Frontal cortex (tissue), 4 donors: ENCODE data around the gene SRD5A1. TPM values are rescaled to one million over a fixed set of nuclear protein-coding genes. Genes with fewer than 3 reads are reported as not detected.
A peak's percentile ranks its signal among the peaks of the same experiment; 100 is the strongest.

Experiments used
- DNase-seq, 2 donors: peaks; one replicate each; pipeline ENCODE4 v3.0.0; 2012; ENCODE audit warnings: low spot score in 2 of 2
- FAIRE-seq: peaks from 2 replicates; lab custom pipeline; 2012; peaks lifted over from hg19 to GRCh38; lab: Jason Lieb, UNC
- total RNA-seq: library from RNA; depleted of rRNA; stranded (reverse); fragments of >200 nt; gene quantifications from one replicate; pipeline ENCODE4 v1.2.3, GENCODE V29; 2014
- donor health status: control.
- donor health status: control.
- donor health status: control.

The SRD5A1 gene
- total RNA-seq, 1 donor from 2014 or later, result 44.0 TPM

GRCh38 chr5:6603643-6604042 lies 29.6 kb upstream of the SRD5A1 start:
- DNase-seq (no peak), FAIRE-seq (no peak)

GRCh38 chr5:6604341-6604740 lies 28.9 kb upstream of the SRD5A1 start:
- FAIRE-seq (no peak), DNase-seq (no peak)

GRCh38 chr5:6604946-6605345 lies 28.3 kb upstream of the SRD5A1 start:
- DNase-seq, result no peak
- no peak for FAIRE-seq

- no peak for DNase-seq
- no peak for FAIRE-seq
Observed at GRCh38 chr5:6606884-6607558, 26.2 kb upstream of the SRD5A1 start.

- FAIRE-seq, result no peak
- DNase-seq, result no peak
Observed at GRCh38 chr5:6607559-6607936, 25.7 kb upstream of the SRD5A1 start.

- FAIRE-seq (no peak), DNase-seq (no peak)
Observed at GRCh38 chr5:6608016-6608415, 25.2 kb upstream of the SRD5A1 start.

- FAIRE-seq (no peak), DNase-seq (no peak)
Observed at GRCh38 chr5:6611334-6612256, 21.6 kb upstream of the SRD5A1 start.

- no peak for FAIRE-seq
Observed at GRCh38 chr5:6615034-6615815, 18.0 kb upstream of the SRD5A1 start.

GRCh38 chr5:6616632-6617031 lies 16.6 kb upstream of the SRD5A1 start:
- DNase-seq, result no peak
- FAIRE-seq, result no peak

More at GRCh38 chr5:6615034-6615815, 18.0 kb upstream of the SRD5A1 start:
- no peak for DNase-seq

GRCh38 chr5:6623228-6623627 lies 10.0 kb upstream of the SRD5A1 start:
- no peak for FAIRE-seq
- DNase-seq, result no peak

- DNase-seq (no peak), FAIRE-seq (no peak)
Observed at GRCh38 chr5:6623941-6624340, 9.3 kb upstream of the SRD5A1 start.

- DNase-seq (no peak), FAIRE-seq (no peak)
Observed at GRCh38 chr5:6626508-6626907, 6.7 kb upstream of the SRD5A1 start.

GRCh38 chr5:6631441-6631840 lies 1.8 kb upstream of the SRD5A1 start:
- DNase-seq (no peak), FAIRE-seq (no peak)

- DNase-seq (no peak), FAIRE-seq (no peak)
Observed at GRCh38 chr5:6632324-6632887, 834 bp upstream of the SRD5A1 start.

GRCh38 chr5:6633469-6634245 lies 417 bp downstream of the SRD5A1 start:
- DNase-seq (no peak), FAIRE-seq (no peak)

GRCh38 chr5:6634306-6634705 lies 1.1 kb downstream of the SRD5A1 start:
- no peak for FAIRE-seq
- DNase-seq, result peak in 1 of 2 donors; percentile 18

GRCh38 chr5:6634788-6635430 lies 1.7 kb downstream of the SRD5A1 start:
- FAIRE-seq (no peak), DNase-seq (no peak)

- FAIRE-seq (no peak), DNase-seq (no peak)
Observed at GRCh38 chr5:6636293-6636692, 3.1 kb downstream of the SRD5A1 start.

- no peak for FAIRE-seq
- no peak for DNase-seq
Observed at GRCh38 chr5:6637022-6637421, 3.8 kb downstream of the SRD5A1 start.
